Muscle of leg (tissue), 11 donors: Measurements from ENCODE around the gene SMYD2. TPM values are rescaled to one million over a fixed set of nuclear protein-coding genes. Genes with fewer than 3 reads are reported as not detected.
A peak's percentile ranks its signal among the peaks of the same experiment; 100 is the strongest.

Experiments used
- DNase-seq: peaks from one replicate; pipeline ENCODE4 v3.0.0; 2013
- H3K27ac ChIP-seq: one replicate; pipeline ENCODE4 v1.5.1; 2013; ENCODE audit warnings: mild to moderate bottlenecking, low read length, control low read depth
- H3K27me3 ChIP-seq: one replicate; pipeline ENCODE4 v1.6.1; 2013; ENCODE audit warnings: low read length; ENCODE audit not compliant: control insufficient read depth, insufficient read depth
- H3K36me3 ChIP-seq: one replicate; pipeline ENCODE4 v1.6.1; 2013; ENCODE audit warnings: low read length; ENCODE audit not compliant: control insufficient read depth, insufficient read depth
- H3K4me1 ChIP-seq: one replicate; pipeline ENCODE4 v1.6.1; 2013; ENCODE audit warnings: low read length; ENCODE audit not compliant: control insufficient read depth, insufficient read depth
- H3K4me3 ChIP-seq: one replicate; pipeline ENCODE4 v1.5.1; 2013; ENCODE audit warnings: low read length, control low read depth
- H3K9me3 ChIP-seq: replicated peaks from 2 replicates; pipeline ENCODE4 v1.6.1; 2013; ENCODE audit warnings: low read depth, low read length; ENCODE audit not compliant: control insufficient read depth
- WGBS: methylation state at CpG from one replicate; pipeline ENCODE4 v1.1.5; 2013; ENCODE audit warnings: missing lambda C conversion rate; ENCODE audit not compliant: insufficient coverage; 5-methylcytosine and 5-hydroxymethylcytosine counted together
- polyA plus RNA-seq, 8 donors: library from polyadenylated mRNA; unstranded; fragments of 120-200 nt; gene quantifications; one replicate each; pipeline versions ENCODE4 v1.2.1 to v1.2.3, GENCODE V29; 2013; ENCODE audit warnings: inconsistent platforms in 1 of 8, low replicate concordance in 1 of 8; ENCODE audit not compliant: insufficient read length in 8 of 8, insufficient read depth in 1 of 8
- total RNA-seq: library from RNA; stranded (reverse); fragments of 120-200 nt; gene quantifications from one replicate; pipeline ENCODE4 v1.2.4, GENCODE V29; 2013

SMYD2 gene
- total and polyA plus RNA-seq, 9 donors: 55.5 to 75.3 (median 69.4) TPM

DNA sequence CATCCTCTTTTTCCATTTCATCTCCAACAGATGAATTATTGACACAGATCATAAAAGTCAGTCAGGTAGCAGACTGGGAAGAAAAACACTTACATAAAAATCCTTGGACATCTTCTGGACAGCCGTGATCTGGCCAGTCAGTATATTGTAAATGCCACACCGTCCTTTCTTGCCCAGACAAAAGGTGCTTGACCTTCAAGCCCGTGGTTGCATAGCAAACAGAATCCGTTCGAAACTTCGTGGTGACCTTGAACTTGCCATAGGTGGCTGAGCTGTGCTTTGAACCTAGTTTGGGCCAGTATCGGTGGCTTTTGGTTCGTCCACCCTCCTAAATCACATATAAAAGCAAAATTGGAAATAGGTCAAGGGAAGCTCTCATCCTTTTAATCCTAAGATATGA is 88.4 kb downstream of the SMYD2 start:
- 85% methylated on average over 5 of the region's 8 CpGs for WGBS
- peaks cover 42% of the 10 kb centered on the region for H3K36me3 ChIP-seq
- peaks cover 11% of the 10 kb centered on the region for H3K4me1 ChIP-seq
- H3K27ac ChIP-seq: no peak overlapping the region
- no peak for DNase-seq
- no peak overlapping the region for H3K4me3 ChIP-seq
- no peaks in the 10 kb centered on the region for H3K27me3 ChIP-seq
- H3K9me3 ChIP-seq: no peaks in the 10 kb centered on the region

DNA sequence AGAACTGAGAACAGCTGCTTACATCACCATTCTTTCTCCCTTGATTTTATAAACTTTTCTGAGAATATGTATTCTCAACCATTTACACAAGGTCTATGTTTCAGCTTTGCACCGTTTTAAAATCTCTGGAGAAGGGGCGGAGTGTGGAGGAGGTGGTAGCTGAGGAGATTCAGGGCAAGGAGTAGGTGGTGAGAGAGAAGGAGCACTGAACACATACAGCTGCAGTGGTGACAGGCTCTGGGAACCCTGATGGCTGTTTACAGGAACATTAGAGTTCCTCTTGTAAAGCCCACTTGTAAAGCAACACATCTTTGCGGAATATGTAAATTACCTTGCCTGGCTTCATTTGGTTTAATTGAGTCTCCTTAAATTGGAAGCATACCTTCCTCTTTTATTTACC is 89.7 kb downstream of the SMYD2 start:
- H3K9me3 ChIP-seq: no peaks in the 10 kb centered on the region
- H3K36me3 ChIP-seq: peaks cover 37% of the 10 kb centered on the region
- no CpG with 5 or more reads among the region's 3 CpGs for WGBS
- H3K27me3 ChIP-seq: no peaks in the 10 kb centered on the region
- H3K4me1 ChIP-seq: peaks cover 3% of the 10 kb centered on the region
- no peak for DNase-seq
- no peak overlapping the region for H3K4me3 ChIP-seq
- H3K27ac ChIP-seq: no peak overlapping the region

DNA sequence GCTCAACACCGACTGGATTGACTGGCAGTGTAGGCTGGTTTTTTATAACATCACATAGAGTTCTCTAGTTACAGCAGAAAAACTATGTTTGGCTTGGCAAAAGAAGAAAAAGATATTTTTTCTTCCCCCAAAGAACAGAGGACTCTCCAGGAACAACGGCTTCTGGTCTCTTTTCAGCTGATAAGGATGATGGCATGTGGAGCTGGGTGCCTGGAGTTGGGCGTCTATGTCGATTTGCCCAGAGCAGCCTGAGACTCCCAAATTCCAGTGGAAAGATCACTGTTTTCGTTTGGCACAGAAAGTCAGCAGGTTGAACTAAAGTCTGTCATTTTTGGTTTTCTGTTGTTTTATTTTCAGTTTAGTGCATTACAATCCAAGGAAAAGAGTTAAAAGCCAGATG is 91.1 kb downstream of the SMYD2 start:
- H3K4me3 ChIP-seq: no peak overlapping the region
- H3K27ac ChIP-seq: no peak overlapping the region
- no peaks in the 10 kb centered on the region for H3K9me3 ChIP-seq
- no peaks in the 10 kb centered on the region for H3K27me3 ChIP-seq
- peaks cover 40% of the 10 kb centered on the region for H3K36me3 ChIP-seq
- peak; percentile 29 for DNase-seq
- WGBS: no CpG with 5 or more reads among the region's 5 CpGs
- H3K4me1 ChIP-seq: peaks cover 3% of the 10 kb centered on the region

DNA sequence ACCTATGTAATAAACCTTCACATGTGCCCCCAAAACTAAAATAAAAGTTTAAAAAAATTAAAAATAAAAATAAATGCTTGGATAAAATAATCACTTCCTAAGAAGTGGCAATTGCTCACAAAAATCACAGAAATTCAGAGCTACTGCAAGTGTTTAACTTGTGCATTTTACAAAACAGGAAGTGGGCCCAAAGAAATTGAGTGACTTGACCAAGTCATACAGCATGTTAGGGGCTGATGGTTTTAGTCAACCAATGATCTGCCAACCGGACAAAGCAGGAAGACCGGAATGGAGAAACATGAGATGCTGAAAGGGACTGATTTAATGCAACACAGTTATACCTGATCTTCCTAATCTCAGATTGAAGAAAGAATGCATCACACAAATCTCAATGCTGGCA is 96.5 kb downstream of the SMYD2 start:
- H3K36me3 ChIP-seq: peaks cover 32% of the 10 kb centered on the region

DNA sequence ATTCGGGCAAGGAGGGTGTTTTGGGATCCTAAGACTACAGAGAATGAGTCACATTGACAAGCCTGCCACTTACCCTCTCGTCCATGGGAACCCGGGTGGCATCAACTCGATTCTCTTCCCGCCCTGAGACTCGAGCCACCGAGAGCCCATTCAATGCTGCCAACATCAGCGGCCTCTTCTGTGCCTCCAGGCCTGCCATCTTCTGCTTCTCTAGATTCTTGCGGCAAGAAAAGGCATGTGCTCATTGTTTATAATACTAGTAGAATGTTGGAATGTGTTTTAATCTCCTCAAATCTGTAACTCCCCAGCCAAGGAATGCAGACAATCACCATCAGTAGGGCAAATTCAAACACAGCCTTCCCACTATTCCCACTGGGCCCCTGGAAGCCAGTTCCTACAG is 96.9 kb downstream of the SMYD2 start:
- Histone ChIP-seq H3K36me3 (peaks cover 31% of the 10 kb centered on the region), H3K4me1 (no peaks in the 10 kb centered on the region), H3K9me3 (no peaks in the 10 kb centered on the region), H3K27ac (no peak overlapping the region), H3K27me3 (no peaks in the 10 kb centered on the region), H3K4me3 (no peak overlapping the region)
- WGBS: 80% methylated on average over 2 of the region's 9 CpGs
- DNase-seq: no peak

More for the DNA sequence above, 96.5 kb downstream of the SMYD2 start:
- peaks cover 3% of the 10 kb centered on the region for H3K4me1 ChIP-seq
- DNase-seq: no peak
- no peak overlapping the region for H3K27ac ChIP-seq
- H3K4me3 ChIP-seq: no peak overlapping the region
- no peaks in the 10 kb centered on the region for H3K27me3 ChIP-seq
- H3K9me3 ChIP-seq: no peaks in the 10 kb centered on the region
- WGBS: no CpG with 5 or more reads among the region's 2 CpGs

DNA sequence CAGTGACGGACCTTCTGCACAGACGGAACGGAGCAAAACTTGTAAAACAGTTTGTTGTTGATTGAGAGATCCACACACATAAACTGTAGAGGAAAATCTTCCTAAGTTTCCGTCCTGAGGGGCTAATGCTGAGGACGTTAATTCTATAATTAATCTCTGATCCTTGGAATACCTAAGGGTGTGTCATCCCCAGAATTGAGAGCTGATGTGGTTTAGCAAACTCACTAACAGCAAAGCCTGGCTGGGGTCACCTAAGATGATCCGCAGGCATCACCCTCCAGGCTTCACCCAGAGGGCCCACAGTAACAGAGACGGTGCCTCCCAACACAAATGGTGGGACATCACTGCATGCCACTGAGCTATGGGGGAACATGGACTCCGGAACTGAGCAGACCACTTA is 97.5 kb downstream of the SMYD2 start:
- peaks cover 37% of the 10 kb centered on the region for H3K36me3 ChIP-seq
- H3K9me3 ChIP-seq: no peaks in the 10 kb centered on the region
- no peaks in the 10 kb centered on the region for H3K4me1 ChIP-seq
- 60% methylated on average over 3 of the region's 8 CpGs for WGBS
- no peak for DNase-seq
- H3K27ac ChIP-seq: no peak overlapping the region
- H3K4me3 ChIP-seq: no peak overlapping the region
- H3K27me3 ChIP-seq: no peaks in the 10 kb centered on the region

DNA sequence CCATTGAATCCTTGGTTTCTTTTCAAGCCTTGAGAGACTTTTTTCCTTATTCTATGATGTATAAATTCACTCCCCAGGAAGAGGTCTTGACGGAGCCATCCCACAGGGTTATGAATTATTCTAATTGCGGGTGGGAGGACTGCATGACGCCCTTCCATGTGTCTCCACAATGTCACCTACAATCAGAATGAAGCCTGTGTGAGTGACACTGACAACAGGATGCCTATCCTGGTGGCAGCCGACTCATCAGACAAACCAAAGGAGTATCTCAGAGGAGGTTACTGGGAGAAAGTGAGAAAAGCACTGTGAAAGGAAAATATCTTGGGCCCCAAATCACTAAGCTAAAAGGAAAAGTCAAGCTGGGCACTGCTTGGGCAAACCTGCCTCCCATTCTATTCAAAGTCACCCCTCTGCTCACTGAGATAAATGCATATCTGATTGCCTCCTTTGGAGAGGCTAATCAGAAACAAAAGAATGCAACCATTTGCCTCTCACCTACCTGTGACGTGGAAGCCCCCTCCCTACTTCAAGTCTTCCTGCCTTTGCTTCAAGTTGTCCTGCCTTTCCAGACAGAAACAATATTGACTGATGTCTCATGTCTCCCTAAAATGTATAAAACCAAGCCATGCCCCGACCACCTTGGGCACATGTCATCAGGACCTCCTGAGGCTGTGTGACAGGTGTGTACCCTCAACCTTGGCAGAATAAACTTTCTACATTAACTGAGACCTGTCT is 98.4 kb downstream of the SMYD2 start:
- Histone ChIP-seq H3K36me3 (peaks cover 46% of the 10 kb centered on the region), H3K4me3 (no peak overlapping the region), H3K27me3 (no peaks in the 10 kb centered on the region), H3K4me1 (no peaks in the 10 kb centered on the region), H3K27ac (no peak overlapping the region), H3K9me3 (no peaks in the 10 kb centered on the region)
- DNase-seq: no peak
- 75% methylated on average over 2 of the region's 6 CpGs for WGBS

DNA sequence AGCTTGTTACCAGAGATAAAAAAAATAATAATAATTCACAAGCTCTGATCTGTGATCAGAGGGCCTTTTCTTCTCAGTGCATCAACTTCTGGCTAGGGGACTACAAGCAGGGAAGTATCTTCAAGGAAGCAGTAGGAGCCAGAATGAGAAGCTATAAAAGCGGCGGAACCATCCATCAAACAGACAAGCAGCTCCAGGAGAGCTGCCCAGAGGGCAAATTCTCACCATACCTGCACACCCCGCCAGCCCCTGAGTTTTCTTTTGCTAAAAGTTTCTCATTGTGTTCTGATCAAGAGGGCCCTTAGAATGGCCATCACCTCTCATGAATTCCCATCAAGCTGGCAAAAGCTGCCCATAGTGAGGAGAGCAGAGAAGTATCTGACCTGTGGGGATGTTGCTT is 99.4 kb downstream of the SMYD2 start:
- H3K36me3 ChIP-seq: peaks cover 49% of the 10 kb centered on the region

DNA sequence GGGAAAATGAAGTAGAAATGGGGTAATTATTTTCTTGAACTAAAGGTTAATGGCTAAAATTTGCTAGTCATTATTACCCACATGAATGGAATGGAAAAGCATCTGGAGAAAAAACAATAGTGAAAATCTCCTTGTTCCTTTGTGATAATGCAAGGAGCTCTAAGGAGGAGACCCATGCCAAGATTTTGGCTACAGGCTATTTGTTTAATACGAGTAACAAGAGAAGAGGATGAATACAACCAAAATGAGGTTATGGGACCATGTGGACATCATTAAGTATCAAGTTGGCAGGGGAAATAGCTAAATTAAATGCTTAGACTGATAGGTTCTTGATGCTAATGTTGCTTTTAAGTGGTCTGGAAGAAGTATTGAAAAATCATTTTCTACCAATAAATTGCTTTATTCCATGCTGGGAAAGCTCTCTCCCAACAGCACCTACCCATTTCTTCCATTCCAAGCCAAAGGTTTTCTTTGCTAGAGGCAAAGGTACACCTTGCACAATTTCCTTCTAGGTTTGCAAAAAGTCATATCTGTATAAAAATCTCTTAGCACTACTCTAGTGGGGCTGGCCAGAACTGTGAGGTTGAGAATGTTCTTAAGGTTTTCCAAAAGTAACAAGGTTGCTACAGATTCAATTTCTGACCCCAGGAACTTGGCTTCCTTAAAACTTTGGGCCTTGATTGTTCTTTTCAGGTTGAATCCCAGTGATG is 100.2 kb downstream of the SMYD2 start:
- H3K4me1 ChIP-seq: no peaks in the 10 kb centered on the region
- WGBS: no CpG with 5 or more reads among the region's 1 CpG
- H3K9me3 ChIP-seq: no peaks in the 10 kb centered on the region
- peaks cover 46% of the 10 kb centered on the region for H3K36me3 ChIP-seq
- no peaks in the 10 kb centered on the region for H3K27me3 ChIP-seq
- no peak for DNase-seq
- no peak overlapping the region for H3K4me3 ChIP-seq
- no peak overlapping the region for H3K27ac ChIP-seq

More for the DNA sequence above, 99.4 kb downstream of the SMYD2 start:
- DNase-seq: no peak
- H3K27me3 ChIP-seq: no peaks in the 10 kb centered on the region
- no CpG with 5 or more reads among the region's 3 CpGs for WGBS
- no peak overlapping the region for H3K4me3 ChIP-seq
- no peaks in the 10 kb centered on the region for H3K4me1 ChIP-seq
- no peak overlapping the region for H3K27ac ChIP-seq
- H3K9me3 ChIP-seq: no peaks in the 10 kb centered on the region

DNA sequence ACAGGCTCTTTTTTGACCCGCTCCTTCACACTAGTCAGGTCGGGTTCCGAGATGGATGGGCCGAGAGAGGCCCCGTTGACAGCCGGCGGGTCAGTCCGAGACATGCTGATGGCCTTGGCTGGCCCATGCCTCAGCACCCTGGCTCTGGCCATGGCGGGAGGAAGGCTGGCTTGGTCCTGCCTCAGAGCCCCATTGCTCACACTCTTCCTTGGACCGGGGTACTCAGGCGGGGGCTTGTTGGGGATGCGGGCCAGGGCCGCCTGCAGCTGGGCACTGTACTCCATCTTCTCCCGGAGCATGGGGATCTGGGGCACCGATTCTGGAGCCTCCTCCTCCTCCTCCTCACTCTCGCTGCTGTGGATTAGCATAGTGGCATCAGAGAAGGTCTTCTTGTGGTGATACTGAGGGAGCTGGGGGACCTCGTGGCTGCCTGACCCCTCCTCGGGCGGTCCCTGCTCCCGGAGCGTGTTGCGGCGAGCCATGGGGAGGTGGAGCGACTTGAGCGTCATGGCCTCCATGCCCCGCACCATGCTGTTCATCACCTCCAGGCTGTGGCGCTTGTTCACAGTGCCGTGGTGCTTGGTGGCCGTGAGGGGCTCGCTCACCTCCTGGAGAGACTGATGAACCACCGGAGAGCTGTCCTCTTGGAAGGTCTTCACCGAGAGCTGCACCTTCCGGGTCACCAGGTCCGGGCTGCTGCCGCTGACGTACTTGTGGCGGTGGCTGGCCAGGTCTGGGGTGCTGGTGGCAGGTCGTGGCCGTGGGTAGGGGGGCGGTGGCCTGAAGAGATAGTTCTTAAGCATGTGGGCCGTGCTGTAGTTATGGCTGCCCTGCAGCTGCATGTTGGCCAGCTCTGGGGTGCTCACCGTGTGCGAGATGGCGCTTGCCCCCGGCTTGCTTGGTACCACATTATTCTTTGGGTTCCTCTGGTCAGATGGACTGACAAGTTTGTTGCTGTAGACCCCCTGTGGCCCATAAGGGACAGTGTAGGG is 102.7 kb downstream of the SMYD2 start:
- WGBS: 96% methylated on average over 37 of the region's 45 CpGs
- no peaks in the 10 kb centered on the region for H3K27me3 ChIP-seq
- H3K27ac ChIP-seq: no peak overlapping the region
- no peak for DNase-seq
- H3K4me1 ChIP-seq: no peaks in the 10 kb centered on the region
- peaks cover 56% of the 10 kb centered on the region for H3K36me3 ChIP-seq
- no peak overlapping the region for H3K4me3 ChIP-seq
- no peaks in the 10 kb centered on the region for H3K9me3 ChIP-seq
